H9 (cell line): ENCODE data around the gene EIF4H. TPM values are rescaled to one million over a fixed set of nuclear protein-coding genes. Genes with fewer than 3 reads are reported as not detected.

Experiments used
- DNase-seq: peaks from one replicate; pipeline ENCODE4 v3.0.0-alpha.2; 2017
- H2AFZ ChIP-seq: one replicate; pipeline ENCODE4 v1.6.1; 2013; ENCODE audit warnings: mild to moderate bottlenecking, low read length, control low read depth, moderate library complexity
- H2AK5ac ChIP-seq: 2 replicates; pipeline ENCODE4 v1.6.1; 2013; ENCODE audit warnings: low read length, control low read depth, mixed read lengths; ENCODE audit not compliant: insufficient read length
- H2BK120ac ChIP-seq: one replicate; pipeline ENCODE4 v1.6.1; 2013; ENCODE audit warnings: low read depth, mild to moderate bottlenecking, low read length, control low read depth, inconsistent platforms; ENCODE audit not compliant: poor library complexity, severe bottlenecking
- H2BK12ac ChIP-seq: 2 replicates; pipeline ENCODE4 v1.6.1; 2013; ENCODE audit warnings: low read length, control low read depth, mixed read lengths, low read depth; ENCODE audit not compliant: insufficient read length
- H2BK15ac ChIP-seq: 2 replicates; pipeline ENCODE4 v1.6.1; 2013; ENCODE audit warnings: low read depth, low read length, control low read depth
- H2BK20ac ChIP-seq: one replicate; pipeline ENCODE4 v1.6.1; 2013; ENCODE audit warnings: low read depth, mild to moderate bottlenecking, low read length, control low read depth, inconsistent platforms; ENCODE audit not compliant: poor library complexity, severe bottlenecking
- H2BK5ac ChIP-seq: 2 replicates; pipeline ENCODE4 v1.6.1; 2013; ENCODE audit warnings: low read length, control low read depth, mixed read lengths; ENCODE audit not compliant: insufficient read length
- H3K14ac ChIP-seq: 2 replicates; pipeline ENCODE4 v1.6.1; 2013; ENCODE audit warnings: low read length, control low read depth; ENCODE audit not compliant: insufficient read depth
- H3K18ac ChIP-seq: 2 replicates; pipeline ENCODE4 v1.6.1; 2013; ENCODE audit warnings: low read depth, mild to moderate bottlenecking, mixed read lengths, low read length, control low read depth; ENCODE audit not compliant: insufficient read length
- H3K23ac ChIP-seq: 2 replicates; pipeline ENCODE4 v1.6.1; 2013; ENCODE audit warnings: low read length, control low read depth, mixed read lengths, low read depth; ENCODE audit not compliant: insufficient read length
- H3K23me2 ChIP-seq: 2 replicates; pipeline ENCODE4 v1.6.1; 2013; ENCODE audit warnings: low read depth, mild to moderate bottlenecking, mixed read lengths, low read length, control low read depth; ENCODE audit not compliant: insufficient read length, poor library complexity, severe bottlenecking
- H3K27ac ChIP-seq: 2 replicates; pipeline ENCODE4 v1.5.1; 2013; ENCODE audit warnings: low read length, control low read depth, mixed read lengths, low read depth; ENCODE audit not compliant: insufficient read length
- H3K27me3 ChIP-seq: 2 replicates; pipeline ENCODE4 v1.6.1; 2013; ENCODE audit warnings: low read length, control low read depth, inconsistent platforms; ENCODE audit not compliant: insufficient read depth
- H3K4ac ChIP-seq: 2 replicates; pipeline ENCODE4 v1.6.1; 2013; ENCODE audit warnings: low read depth, mild to moderate bottlenecking, control low read depth, inconsistent platforms, low read length, moderate library complexity
- H3K4me1 ChIP-seq: 2 replicates; pipeline ENCODE4 v1.6.1; 2013; ENCODE audit warnings: low read length, control low read depth, inconsistent platforms; ENCODE audit not compliant: insufficient read depth
- H3K4me2 ChIP-seq: 2 replicates; pipeline ENCODE4 v1.6.1; 2013; ENCODE audit warnings: low read length, control low read depth, mixed read lengths; ENCODE audit not compliant: insufficient read length, insufficient read depth
- H3K56ac ChIP-seq: 2 replicates; pipeline ENCODE4 v1.6.1; 2013; ENCODE audit warnings: low read depth, mild to moderate bottlenecking, mixed read lengths, low read length, control low read depth; ENCODE audit not compliant: insufficient read length
- H3K79me1 ChIP-seq: 2 replicates; pipeline ENCODE4 v1.6.1; 2013; ENCODE audit warnings: low read depth, mild to moderate bottlenecking, moderate library complexity, low read length, control low read depth, inconsistent platforms; ENCODE audit not compliant: insufficient read depth, poor library complexity, severe bottlenecking
- H3K79me2 ChIP-seq: 2 replicates; pipeline ENCODE4 v1.6.1; 2013; ENCODE audit warnings: low read length, control low read depth, inconsistent platforms; ENCODE audit not compliant: insufficient read depth
- H3K9ac ChIP-seq: 2 replicates; pipeline ENCODE4 v1.6.1; 2013; ENCODE audit warnings: low read length, control low read depth, mixed read lengths; ENCODE audit not compliant: insufficient read length; ENCODE audit errors: extremely low read depth
- H3K9me3 ChIP-seq: one replicate; pipeline ENCODE4 v1.6.1; 2013; ENCODE audit warnings: low read depth, low read length, inconsistent platforms; ENCODE audit not compliant: control insufficient read depth
- H3T11ph ChIP-seq: one replicate; pipeline ENCODE4 v1.6.1; 2013; ENCODE audit warnings: mild to moderate bottlenecking, low read length, control low read depth, inconsistent platforms
- H4K20me1 ChIP-seq: one replicate; pipeline ENCODE4 v1.6.1; 2013; ENCODE audit not compliant: control insufficient read depth, insufficient read length, insufficient read depth
- H4K5ac ChIP-seq: 2 replicates; pipeline ENCODE4 v1.6.1; 2013; ENCODE audit warnings: low read depth, mild to moderate bottlenecking, mixed read lengths, low read length, control low read depth; ENCODE audit not compliant: insufficient read length
- H4K8ac ChIP-seq: replicated peaks from 2 replicates; pipeline ENCODE4 v1.6.1; 2013; ENCODE audit warnings: low read length, control low read depth, mixed read lengths, low read depth; ENCODE audit not compliant: insufficient read length
- H4K91ac ChIP-seq: 2 replicates; pipeline ENCODE4 v1.6.1; 2013; ENCODE audit warnings: low read depth, mild to moderate bottlenecking, moderate library complexity, mixed read lengths, low read length, control low read depth; ENCODE audit not compliant: insufficient read length
- H3K27ac Mint-ChIP-seq, 3 experiments: 2 replicates in 2 of 3; 3 replicates in 1 of 3; pipeline ENCODE4 v1.8.0; 2020 to 2021; ENCODE audit warnings: mixed read lengths in 3 of 3, mild to moderate bottlenecking in 1 of 3, moderate library complexity in 1 of 3
- H3K27me3 Mint-ChIP-seq: 2 replicates; pipeline ENCODE4 v1.8.0; 2021; ENCODE audit warnings: low read depth, mild to moderate bottlenecking, moderate library complexity, mixed read lengths
- H3K36me3 Mint-ChIP-seq, 3 experiments: 2 replicates in 2 of 3; 3 replicates in 1 of 3; pipeline ENCODE4 v1.8.0; 2020 to 2021; ENCODE audit warnings: low read depth in 3 of 3, mixed read lengths in 3 of 3; ENCODE audit not compliant: insufficient read depth in 1 of 3
- H3K4me1 Mint-ChIP-seq, 2 experiments: 2 replicates each; pipeline ENCODE4 v1.8.0; 2020; ENCODE audit warnings: mixed read lengths in 2 of 2
- H3K4me3 Mint-ChIP-seq, 2 experiments: 2 replicates in 1 of 2; 3 replicates in 1 of 2; pipeline ENCODE4 v1.8.0; 2020 to 2021; ENCODE audit warnings: mild to moderate bottlenecking in 2 of 2, mixed read lengths in 2 of 2, moderate library complexity in 1 of 2
- H3K9me3 Mint-ChIP-seq, 2 experiments: 2 replicates in 1 of 2; 3 replicates in 1 of 2; pipeline ENCODE4 v1.8.0; 2020; ENCODE audit warnings: mild to moderate bottlenecking in 2 of 2, mixed read lengths in 2 of 2, moderate library complexity in 1 of 2
- WGBS: extraction: QIAGEN DNeasy Blood & Tissue Kit; methylation state at CpG from one replicate; pipeline ENCODE4 v1.1.7; 2013; ENCODE audit warnings: missing lambda C conversion rate, low lambda C conversion rate, mixed read lengths; ENCODE audit not compliant: insufficient read length; ENCODE audit errors: extremely low coverage; 5-methylcytosine and 5-hydroxymethylcytosine counted together
- total RNA-seq: library from RNA; stranded (reverse); gene quantifications from 2 replicates; pipeline ENCODE4 v1.2.1, GENCODE V29; 2021
- TF ChIP-seq, protein P1 (sequence below): fragments of 200-600 bp; sonication (generic); conservative IDR thresholded peaks from 3 replicates; pipeline ENCODE4 v1.8.0; 2021; ENCODE audit warnings: antibody characterized with exemption, mild to moderate bottlenecking

The EIF4H gene
- total RNA-seq, 1 experiment from 2014 or later: 363 TPM

DNA sequence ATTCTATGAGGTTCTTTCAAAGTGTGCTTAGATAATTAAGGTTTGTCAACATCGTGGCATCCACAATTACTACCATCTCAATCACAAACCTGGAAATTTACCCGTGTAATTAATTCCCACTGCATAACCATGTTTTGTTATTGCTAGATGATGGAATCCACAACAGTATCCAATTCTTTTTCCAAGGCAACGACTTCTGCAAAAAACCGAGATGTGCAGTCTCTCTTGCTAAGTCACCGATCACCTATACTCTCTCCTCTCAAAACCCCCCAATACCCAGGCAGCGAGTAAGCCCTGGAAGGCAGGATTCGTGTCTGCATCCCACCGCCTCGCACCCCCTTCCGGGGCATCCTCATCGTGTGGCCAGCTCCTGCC is 678 bp upstream of the EIF4H start:
- Histone ChIP-seq H2AK5ac (no peak overlapping the region), H4K20me1 (peaks cover under 1% of the 10 kb centered on the region), H3K23me2 (peaks cover 11% of the 10 kb centered on the region), H2AFZ (no peak overlapping the region), H3K9me3 (no peaks in the 10 kb centered on the region), H3K27ac (peak overlapping the region; percentile 49), H2BK15ac (no peak overlapping the region), H3K4me1 (no peaks in the 10 kb centered on the region; the same call in 1 of the 2 replicates), H3K23ac (no peak overlapping the region), H3K4ac (no peak overlapping the region), H4K8ac (no peak overlapping the region), H4K91ac (no peak overlapping the region), H3K56ac (no peak overlapping the region), H4K5ac (no peak overlapping the region), H3K27me3 (no peaks in the 10 kb centered on the region), H2BK120ac (no peak overlapping the region), H3K4me2 (peak overlapping the region; percentile 80), H3K9ac (peak overlapping the region; percentile 66), H3K79me1 (no peaks in the 10 kb centered on the region), H3K14ac (peak overlapping the region; percentile 91), H2BK20ac (no peak overlapping the region), H3K79me2 (peaks cover 39% of the 10 kb centered on the region), H3K18ac (peak overlapping the region; percentile 76), H2BK5ac (no peak overlapping the region), H3T11ph (no peak overlapping the region), H2BK12ac (no peak overlapping the region)
- Mint-ChIP-seq H3K4me1 (peaks cover 32 to 35% of the 10 kb centered on the region in 2 experiments), H3K36me3 (peaks cover 15 to 20% (median 20%) of the 10 kb centered on the region in 3 experiments), H3K4me3 (peak overlapping the region; percentile 79 to 84), H3K27me3 (no peaks in the 10 kb centered on the region), H3K27ac (peak overlapping the region; percentile 90 to 95 (median 95)), H3K9me3 (no peaks in the 10 kb centered on the region)
- no CpG with 5 or more reads among the region's 11 CpGs for WGBS
- TF ChIP-seq, protein P1, sequence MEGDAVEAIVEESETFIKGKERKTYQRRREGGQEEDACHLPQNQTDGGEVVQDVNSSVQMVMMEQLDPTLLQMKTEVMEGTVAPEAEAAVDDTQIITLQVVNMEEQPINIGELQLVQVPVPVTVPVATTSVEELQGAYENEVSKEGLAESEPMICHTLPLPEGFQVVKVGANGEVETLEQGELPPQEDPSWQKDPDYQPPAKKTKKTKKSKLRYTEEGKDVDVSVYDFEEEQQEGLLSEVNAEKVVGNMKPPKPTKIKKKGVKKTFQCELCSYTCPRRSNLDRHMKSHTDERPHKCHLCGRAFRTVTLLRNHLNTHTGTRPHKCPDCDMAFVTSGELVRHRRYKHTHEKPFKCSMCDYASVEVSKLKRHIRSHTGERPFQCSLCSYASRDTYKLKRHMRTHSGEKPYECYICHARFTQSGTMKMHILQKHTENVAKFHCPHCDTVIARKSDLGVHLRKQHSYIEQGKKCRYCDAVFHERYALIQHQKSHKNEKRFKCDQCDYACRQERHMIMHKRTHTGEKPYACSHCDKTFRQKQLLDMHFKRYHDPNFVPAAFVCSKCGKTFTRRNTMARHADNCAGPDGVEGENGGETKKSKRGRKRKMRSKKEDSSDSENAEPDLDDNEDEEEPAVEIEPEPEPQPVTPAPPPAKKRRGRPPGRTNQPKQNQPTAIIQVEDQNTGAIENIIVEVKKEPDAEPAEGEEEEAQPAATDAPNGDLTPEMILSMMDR: no peak
- DNase-seq: no peak
